SK-N-SH treated with all-trans-retinoic acid at 6 μM for 48 hours (cell line): ENCODE results near the gene TICRR.

Experiments
- ATAC-seq: fragments of 200-7000 bp; cut with Tn5 transposase; 3 replicates; pipeline ENCODE4 v1.9.1; 2020; ENCODE audit warnings: mild to moderate bottlenecking, moderate library complexity
- ARNTL ChIP-seq: fragments of 450-650 bp; formaldehyde crosslinking; IDR thresholded peaks from 2 replicates; pipeline ENCODE4 v1.5.0; 2020; ENCODE audit warnings: low read depth, mild to moderate bottlenecking, moderate library complexity, borderline replicate concordance
- BACH2 ChIP-seq: fragments of 250-450 bp; sonication (Bioruptor Pico); IDR thresholded peaks from 2 replicates; pipeline ENCODE4 v1.9.0; 2021; ENCODE audit warnings: mild to moderate bottlenecking, borderline replicate concordance
- CREB5 ChIP-seq: fragments of 250-450 bp; sonication (Bioruptor Pico); IDR thresholded peaks from 2 replicates; pipeline ENCODE4 v1.5.1; 2020; ENCODE audit warnings: low read depth, mild to moderate bottlenecking, moderate library complexity
- CSDC2 ChIP-seq: fragments of 250-450 bp; sonication (Bioruptor Pico); IDR thresholded peaks from 2 replicates; pipeline ENCODE4 v1.5.0; 2020; ENCODE audit warnings: mild to moderate bottlenecking, moderate library complexity
- CSRNP3 ChIP-seq: fragments of 250-450 bp; sonication (Bioruptor Pico); IDR thresholded peaks from 2 replicates; pipeline ENCODE4 v1.5.1; 2021; ENCODE audit warnings: mild to moderate bottlenecking, moderate library complexity
- ESRRG ChIP-seq: fragments of 250-450 bp; sonication (Bioruptor Pico); IDR thresholded peaks from 2 replicates; pipeline ENCODE4 v1.6.1; 2021; ENCODE audit warnings: mild to moderate bottlenecking
- GLIS3 ChIP-seq: fragments of 250-450 bp; sonication (Bioruptor Pico); IDR thresholded peaks from 2 replicates; pipeline ENCODE4 v1.5.0; 2020; ENCODE audit warnings: mild to moderate bottlenecking, moderate library complexity
- ISL1 ChIP-seq: fragments of 250-450 bp; sonication (Bioruptor Pico); IDR thresholded peaks from 2 replicates; pipeline ENCODE4 v2.1.2; 2022; ENCODE audit warnings: mild to moderate bottlenecking, moderate library complexity
- OSR1 ChIP-seq: fragments of 250-450 bp; sonication (Bioruptor Pico); IDR thresholded peaks from 2 replicates; pipeline ENCODE4 v1.8.0; 2022; ENCODE audit warnings: moderate library complexity, mild to moderate bottlenecking, inconsistent platforms
- PATZ1 ChIP-seq: fragments of 250-450 bp; sonication (Bioruptor Pico); IDR thresholded peaks from 2 replicates; pipeline ENCODE4 v1.8.0; 2020; ENCODE audit warnings: mild to moderate bottlenecking, moderate library complexity, borderline replicate concordance
- POU6F1 ChIP-seq: fragments of 250-450 bp; sonication (Bioruptor Pico); IDR thresholded peaks from 2 replicates; pipeline ENCODE4 v1.8.0; 2021; ENCODE audit warnings: low read depth, mild to moderate bottlenecking, moderate library complexity, borderline replicate concordance
- PPARA ChIP-seq: fragments of 250-450 bp; sonication (Bioruptor Pico); IDR thresholded peaks from 2 replicates; pipeline ENCODE4 v1.5.0; 2020; ENCODE audit warnings: mild to moderate bottlenecking, borderline replicate concordance
- RARB ChIP-seq: fragments of 250-450 bp; sonication (Bioruptor Pico); IDR thresholded peaks from 2 replicates; pipeline ENCODE4 v1.8.0; 2021; ENCODE audit warnings: mild to moderate bottlenecking, moderate library complexity
- TCF4 ChIP-seq: fragments of 250-450 bp; sonication (Bioruptor Pico); IDR thresholded peaks from 2 replicates; pipeline ENCODE4 v1.8.0; 2021; ENCODE audit warnings: mild to moderate bottlenecking, moderate library complexity, borderline replicate concordance
- TSHZ2 ChIP-seq: fragments of 250-450 bp; sonication (Bioruptor Pico); IDR thresholded peaks from 2 replicates; pipeline ENCODE4 v1.5.0; 2020; ENCODE audit warnings: mild to moderate bottlenecking, moderate library complexity
- ZC3H10 ChIP-seq: fragments of 250-450 bp; sonication (Bioruptor Pico); IDR thresholded peaks from 2 replicates; pipeline ENCODE4 v1.5.1; 2021; ENCODE audit warnings: mild to moderate bottlenecking, moderate library complexity
- ZFP30 ChIP-seq: fragments of 450-650 bp; formaldehyde crosslinking; IDR thresholded peaks from 2 replicates; pipeline ENCODE4 v1.5.0; 2022; ENCODE audit warnings: mild to moderate bottlenecking, moderate library complexity
- ZNF565 ChIP-seq: fragments of 450-650 bp; formaldehyde crosslinking; conservative IDR thresholded peaks from 2 replicates; pipeline ENCODE4 v1.5.0; 2020; ENCODE audit warnings: low read depth, mild to moderate bottlenecking, moderate library complexity
- ZNF70 ChIP-seq: fragments of 450-650 bp; formaldehyde crosslinking; IDR thresholded peaks from 2 replicates; pipeline ENCODE4 v1.5.0; 2020; ENCODE audit warnings: mild to moderate bottlenecking, moderate library complexity

Gene TICRR

GRCh38 chr15:89654847-89655805 is 79.9 kb downstream of the TICRR start, which contains the start of gene KIF7:
TSS of gene KIF7 (minus strand) at chr15:89655467. CDS start at chr15:89652930, 2,537 bp downstream.
- ATAC-seq = peak; percentile 92
- TF ChIP-seq RARB (CRISPR knock-in tag) (no peak), OSR1 (no peak), ZNF565 (no peak)

GRCh38 chr15:89656116-89656815 is 81.0 kb downstream of the TICRR start:
- TF ChIP-seq ESRRG (no peak), GLIS3 (CRISPR knock-in tag) (no peak), ISL1 (CRISPR knock-in tag) (no peak), PATZ1 (CRISPR knock-in tag) (no peak), CSDC2 (CRISPR knock-in tag) (no peak), ZNF565 (no peak), PPARA (CRISPR knock-in tag) (no peak), TSHZ2 (CRISPR knock-in tag) (no peak), RARB (CRISPR knock-in tag) (no peak), ZNF70 (CRISPR knock-in tag) (no peak), TCF4 (CRISPR knock-in tag) (no peak), BACH2 (CRISPR knock-in tag) (no peak), OSR1 (no peak), POU6F1 (CRISPR knock-in tag) (no peak), ARNTL (CRISPR knock-in tag) (no peak), ZFP30 (CRISPR knock-in tag) (no peak), ZC3H10 (CRISPR knock-in tag) (no peak), CREB5 (CRISPR knock-in tag) (no peak), CSRNP3 (CRISPR knock-in tag) (no peak)
- TF ChIP-seq, all 23 proteins: peak for 0
- ATAC-seq = no peak
